WTC11 (cell line): Measurements from ENCODE around the gene TMEM9. TPM values are rescaled to one million over a fixed set of nuclear protein-coding genes. Genes with fewer than 3 reads are reported as not detected.
A peak's percentile ranks its signal among the peaks of the same experiment; 100 is the strongest.

Experiments
- ATAC-seq: fragments of 200-7000 bp; cut with Tn5 transposase; 2 replicates; pipeline ENCODE4 v1.10.0; 2021; ENCODE audit warnings: mild to moderate bottlenecking, moderate library complexity
- CTCF ChIA-PET: fragments of 300-600 bp; sonication (Branson Sonifier 250); formaldehyde crosslinking; loops from one replicate; lab custom pipeline; 2021; ENCODE audit warnings: antibody characterized with exemption; lab: Charles Lee
- POLR2A ChIA-PET: fragments of 350-600 bp; sonication (Branson Sonifier 250); formaldehyde crosslinking; loops from one replicate; lab custom pipeline; 2021; ENCODE audit warnings: antibody characterized with exemption; lab: Charles Lee
- DNase-seq: peaks from one replicate; pipeline ENCODE4 v3.0.0; 2021; ENCODE audit warnings: low spot score
- H3K27ac Mint-ChIP-seq: 2 replicates; pipeline ENCODE4 v1.8.0; 2021; ENCODE audit warnings: mixed read lengths
- H3K27me3 Mint-ChIP-seq: 2 replicates; pipeline ENCODE4 v1.8.0; 2021; ENCODE audit warnings: low read depth, mild to moderate bottlenecking, moderate library complexity, mixed read lengths
- H3K36me3 Mint-ChIP-seq: 2 replicates; pipeline ENCODE4 v1.8.0; 2021; ENCODE audit warnings: mixed read lengths
- H3K4me1 Mint-ChIP-seq: 2 replicates; pipeline ENCODE4 v1.8.0; 2022; ENCODE audit warnings: mixed read lengths
- H3K4me3 Mint-ChIP-seq: 2 replicates; pipeline ENCODE4 v1.8.0; 2021; ENCODE audit warnings: mild to moderate bottlenecking, moderate library complexity, mixed read lengths
- H3K9me3 Mint-ChIP-seq: 2 replicates; pipeline ENCODE4 v1.8.0; 2021; ENCODE audit warnings: mixed read lengths
- ATF1 ChIP-seq: sonication (generic); formaldehyde crosslinking; IDR thresholded peaks from 2 replicates; pipeline ENCODE4 v1.8.1; 2023; ENCODE audit warnings: mild to moderate bottlenecking, moderate library complexity, missing genetic modification reagents
- CBFB ChIP-seq: sonication (generic); formaldehyde crosslinking; IDR thresholded peaks from 2 replicates; pipeline ENCODE4 v1.8.1; 2022; ENCODE audit warnings: mild to moderate bottlenecking, low read depth, missing genetic modification reagents
- CREM ChIP-seq: sonication (generic); formaldehyde crosslinking; IDR thresholded peaks from 2 replicates; pipeline ENCODE4 v1.8.1; 2022; ENCODE audit warnings: mild to moderate bottlenecking, missing genetic modification reagents, moderate library complexity
- ELF4 ChIP-seq: sonication (generic); formaldehyde crosslinking; IDR thresholded peaks from 2 replicates; pipeline ENCODE4 v1.8.1; 2022; ENCODE audit warnings: low read depth, mild to moderate bottlenecking, moderate library complexity, missing genetic modification reagents
- EMX1 ChIP-seq: fragments of 250-450 bp; sonication (Bioruptor Pico); IDR thresholded peaks from 2 replicates; pipeline ENCODE4 v1.8.0; 2021; ENCODE audit warnings: mild to moderate bottlenecking
- JAZF1 ChIP-seq: fragments of 250-450 bp; sonication (Bioruptor Pico); IDR thresholded peaks from 2 replicates; pipeline ENCODE4 v1.9.0; 2021; ENCODE audit warnings: moderate library complexity, mild to moderate bottlenecking, inconsistent platforms
- JUN ChIP-seq: sonication (generic); formaldehyde crosslinking; IDR thresholded peaks from 2 replicates; pipeline ENCODE4 v1.8.0; 2023; ENCODE audit warnings: mild to moderate bottlenecking, missing genetic modification reagents
- NFATC4 ChIP-seq: fragments of 250-450 bp; sonication (Bioruptor Pico); IDR thresholded peaks from 2 replicates; pipeline ENCODE4 v1.9.0; 2021; ENCODE audit warnings: mild to moderate bottlenecking
- NFYB ChIP-seq: sonication (generic); formaldehyde crosslinking; conservative IDR thresholded peaks from 2 replicates; pipeline ENCODE4 v1.8.0; 2022; ENCODE audit warnings: low read depth, missing genetic modification reagents
- NR3C1 ChIP-seq: sonication (generic); formaldehyde crosslinking; conservative IDR thresholded peaks from 2 replicates; pipeline ENCODE4 v1.8.1; 2023; ENCODE audit warnings: low read depth, mild to moderate bottlenecking, missing genetic modification reagents
- SOX15 ChIP-seq: fragments of 250-450 bp; sonication (Bioruptor Pico); IDR thresholded peaks from 2 replicates; pipeline ENCODE4 v1.9.0; 2021; ENCODE audit warnings: mild to moderate bottlenecking
- ZNF416 ChIP-seq: fragments of 250-450 bp; sonication (Bioruptor Pico); IDR thresholded peaks from 2 replicates; pipeline ENCODE4 v1.9.0; 2021; ENCODE audit warnings: mild to moderate bottlenecking, inconsistent platforms
- total RNA-seq: library from RNA; stranded (reverse); gene quantifications from 3 replicates; pipeline ENCODE4 v1.2.3, GENCODE V29; 2021
- TF ChIP-seq, protein P1 (sequence below): sonication (generic); formaldehyde crosslinking; IDR thresholded peaks from 2 replicates; pipeline ENCODE4 v1.8.0; 2022; ENCODE audit warnings: missing genetic modification reagents
- TF ChIP-seq, protein P2 (sequence below): sonication (generic); formaldehyde crosslinking; IDR thresholded peaks from 2 replicates; pipeline ENCODE4 v1.8.0; 2023; ENCODE audit warnings: mild to moderate bottlenecking, missing genetic modification reagents
- TF ChIP-seq, protein P3 (sequence below): fragments of 250-450 bp; sonication (Bioruptor Pico); IDR thresholded peaks from 2 replicates; pipeline ENCODE4 v1.8.0; 2021; ENCODE audit warnings: mild to moderate bottlenecking
- TF ChIP-seq, protein P4 (sequence below): sonication (generic); formaldehyde crosslinking; IDR thresholded peaks from 2 replicates; pipeline ENCODE4 v1.8.0; 2022; ENCODE audit warnings: mild to moderate bottlenecking, missing genetic modification reagents
- TF ChIP-seq, protein P5 (sequence below): sonication (generic); formaldehyde crosslinking; IDR thresholded peaks from 2 replicates; pipeline ENCODE4 v1.8.1; 2023; ENCODE audit warnings: mild to moderate bottlenecking, moderate library complexity, missing genetic modification reagents
- TF ChIP-seq, protein P6 (sequence below): sonication (generic); formaldehyde crosslinking; IDR thresholded peaks from 2 replicates; pipeline ENCODE4 v1.8.0; 2023; ENCODE audit warnings: missing genetic modification reagents

TMEM9 gene
- total RNA-seq, 1 experiment from 2014 or later: 97.5 TPM

DNA sequence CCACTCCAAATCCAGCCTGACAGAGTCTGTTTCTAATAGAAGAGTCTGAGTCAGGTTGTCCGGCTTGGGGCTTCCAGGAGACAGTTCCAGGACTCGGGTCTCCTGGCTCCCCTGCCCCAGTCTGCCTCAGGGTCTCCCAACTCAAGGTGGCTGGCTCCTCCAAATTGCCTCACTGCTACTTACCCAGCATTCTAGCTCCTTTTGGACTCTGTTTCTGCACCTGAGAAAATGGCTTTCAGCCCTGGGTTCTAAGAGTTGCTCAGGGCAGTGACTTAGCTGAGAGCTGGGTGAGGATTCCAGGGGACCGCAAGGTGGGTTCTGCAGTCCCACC is 30.8 kb upstream of the TMEM9 start (continued):
- TF ChIP-seq, protein P1, sequence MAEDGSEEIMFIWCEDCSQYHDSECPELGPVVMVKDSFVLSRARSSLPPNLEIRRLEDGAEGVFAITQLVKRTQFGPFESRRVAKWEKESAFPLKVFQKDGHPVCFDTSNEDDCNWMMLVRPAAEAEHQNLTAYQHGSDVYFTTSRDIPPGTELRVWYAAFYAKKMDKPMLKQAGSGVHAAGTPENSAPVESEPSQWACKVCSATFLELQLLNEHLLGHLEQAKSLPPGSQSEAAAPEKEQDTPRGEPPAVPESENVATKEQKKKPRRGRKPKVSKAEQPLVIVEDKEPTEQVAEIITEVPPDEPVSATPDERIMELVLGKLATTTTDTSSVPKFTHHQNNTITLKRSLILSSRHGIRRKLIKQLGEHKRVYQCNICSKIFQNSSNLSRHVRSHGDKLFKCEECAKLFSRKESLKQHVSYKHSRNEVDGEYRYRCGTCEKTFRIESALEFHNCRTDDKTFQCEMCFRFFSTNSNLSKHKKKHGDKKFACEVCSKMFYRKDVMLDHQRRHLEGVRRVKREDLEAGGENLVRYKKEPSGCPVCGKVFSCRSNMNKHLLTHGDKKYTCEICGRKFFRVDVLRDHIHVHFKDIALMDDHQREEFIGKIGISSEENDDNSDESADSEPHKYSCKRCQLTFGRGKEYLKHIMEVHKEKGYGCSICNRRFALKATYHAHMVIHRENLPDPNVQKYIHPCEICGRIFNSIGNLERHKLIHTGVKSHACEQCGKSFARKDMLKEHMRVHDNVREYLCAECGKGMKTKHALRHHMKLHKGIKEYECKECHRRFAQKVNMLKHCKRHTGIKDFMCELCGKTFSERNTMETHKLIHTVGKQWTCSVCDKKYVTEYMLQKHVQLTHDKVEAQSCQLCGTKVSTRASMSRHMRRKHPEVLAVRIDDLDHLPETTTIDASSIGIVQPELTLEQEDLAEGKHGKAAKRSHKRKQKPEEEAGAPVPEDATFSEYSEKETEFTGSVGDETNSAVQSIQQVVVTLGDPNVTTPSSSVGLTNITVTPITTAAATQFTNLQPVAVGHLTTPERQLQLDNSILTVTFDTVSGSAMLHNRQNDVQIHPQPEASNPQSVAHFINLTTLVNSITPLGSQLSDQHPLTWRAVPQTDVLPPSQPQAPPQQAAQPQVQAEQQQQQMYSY: no peak
- TF ChIP-seq, protein P2, sequence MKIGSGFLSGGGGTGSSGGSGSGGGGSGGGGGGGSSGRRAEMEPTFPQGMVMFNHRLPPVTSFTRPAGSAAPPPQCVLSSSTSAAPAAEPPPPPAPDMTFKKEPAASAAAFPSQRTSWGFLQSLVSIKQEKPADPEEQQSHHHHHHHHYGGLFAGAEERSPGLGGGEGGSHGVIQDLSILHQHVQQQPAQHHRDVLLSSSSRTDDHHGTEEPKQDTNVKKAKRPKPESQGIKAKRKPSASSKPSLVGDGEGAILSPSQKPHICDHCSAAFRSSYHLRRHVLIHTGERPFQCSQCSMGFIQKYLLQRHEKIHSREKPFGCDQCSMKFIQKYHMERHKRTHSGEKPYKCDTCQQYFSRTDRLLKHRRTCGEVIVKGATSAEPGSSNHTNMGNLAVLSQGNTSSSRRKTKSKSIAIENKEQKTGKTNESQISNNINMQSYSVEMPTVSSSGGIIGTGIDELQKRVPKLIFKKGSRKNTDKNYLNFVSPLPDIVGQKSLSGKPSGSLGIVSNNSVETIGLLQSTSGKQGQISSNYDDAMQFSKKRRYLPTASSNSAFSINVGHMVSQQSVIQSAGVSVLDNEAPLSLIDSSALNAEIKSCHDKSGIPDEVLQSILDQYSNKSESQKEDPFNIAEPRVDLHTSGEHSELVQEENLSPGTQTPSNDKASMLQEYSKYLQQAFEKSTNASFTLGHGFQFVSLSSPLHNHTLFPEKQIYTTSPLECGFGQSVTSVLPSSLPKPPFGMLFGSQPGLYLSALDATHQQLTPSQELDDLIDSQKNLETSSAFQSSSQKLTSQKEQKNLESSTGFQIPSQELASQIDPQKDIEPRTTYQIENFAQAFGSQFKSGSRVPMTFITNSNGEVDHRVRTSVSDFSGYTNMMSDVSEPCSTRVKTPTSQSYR (CRISPR knock-in tag): no peak
- TF ChIP-seq NFATC4 (CRISPR knock-in tag): no peak
- TF ChIP-seq ATF1 (CRISPR knock-in tag): no peak
- no peak for TF ChIP-seq ZNF416 (CRISPR knock-in tag)
- TF ChIP-seq CBFB (CRISPR knock-in tag): no peak
- TF ChIP-seq EMX1 (CRISPR knock-in tag): no peak
- no peak for TF ChIP-seq CREM (CRISPR knock-in tag)
- no peak for TF ChIP-seq NFYB (CRISPR knock-in tag)
- no peak for TF ChIP-seq SOX15 (CRISPR knock-in tag)
- no peak for TF ChIP-seq NR3C1 (CRISPR knock-in tag)
- no peak for TF ChIP-seq JUN (CRISPR knock-in tag)
- TF ChIP-seq, protein P3, sequence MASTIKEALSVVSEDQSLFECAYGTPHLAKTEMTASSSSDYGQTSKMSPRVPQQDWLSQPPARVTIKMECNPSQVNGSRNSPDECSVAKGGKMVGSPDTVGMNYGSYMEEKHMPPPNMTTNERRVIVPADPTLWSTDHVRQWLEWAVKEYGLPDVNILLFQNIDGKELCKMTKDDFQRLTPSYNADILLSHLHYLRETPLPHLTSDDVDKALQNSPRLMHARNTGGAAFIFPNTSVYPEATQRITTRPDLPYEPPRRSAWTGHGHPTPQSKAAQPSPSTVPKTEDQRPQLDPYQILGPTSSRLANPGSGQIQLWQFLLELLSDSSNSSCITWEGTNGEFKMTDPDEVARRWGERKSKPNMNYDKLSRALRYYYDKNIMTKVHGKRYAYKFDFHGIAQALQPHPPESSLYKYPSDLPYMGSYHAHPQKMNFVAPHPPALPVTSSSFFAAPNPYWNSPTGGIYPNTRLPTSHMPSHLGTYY (CRISPR knock-in tag): no peak
- no peak for TF ChIP-seq ELF4 (CRISPR knock-in tag)
- TF ChIP-seq, protein P4, sequence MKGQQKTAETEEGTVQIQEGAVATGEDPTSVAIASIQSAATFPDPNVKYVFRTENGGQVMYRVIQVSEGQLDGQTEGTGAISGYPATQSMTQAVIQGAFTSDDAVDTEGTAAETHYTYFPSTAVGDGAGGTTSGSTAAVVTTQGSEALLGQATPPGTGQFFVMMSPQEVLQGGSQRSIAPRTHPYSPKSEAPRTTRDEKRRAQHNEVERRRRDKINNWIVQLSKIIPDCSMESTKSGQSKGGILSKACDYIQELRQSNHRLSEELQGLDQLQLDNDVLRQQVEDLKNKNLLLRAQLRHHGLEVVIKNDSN (CRISPR knock-in tag): no peak

DNA sequence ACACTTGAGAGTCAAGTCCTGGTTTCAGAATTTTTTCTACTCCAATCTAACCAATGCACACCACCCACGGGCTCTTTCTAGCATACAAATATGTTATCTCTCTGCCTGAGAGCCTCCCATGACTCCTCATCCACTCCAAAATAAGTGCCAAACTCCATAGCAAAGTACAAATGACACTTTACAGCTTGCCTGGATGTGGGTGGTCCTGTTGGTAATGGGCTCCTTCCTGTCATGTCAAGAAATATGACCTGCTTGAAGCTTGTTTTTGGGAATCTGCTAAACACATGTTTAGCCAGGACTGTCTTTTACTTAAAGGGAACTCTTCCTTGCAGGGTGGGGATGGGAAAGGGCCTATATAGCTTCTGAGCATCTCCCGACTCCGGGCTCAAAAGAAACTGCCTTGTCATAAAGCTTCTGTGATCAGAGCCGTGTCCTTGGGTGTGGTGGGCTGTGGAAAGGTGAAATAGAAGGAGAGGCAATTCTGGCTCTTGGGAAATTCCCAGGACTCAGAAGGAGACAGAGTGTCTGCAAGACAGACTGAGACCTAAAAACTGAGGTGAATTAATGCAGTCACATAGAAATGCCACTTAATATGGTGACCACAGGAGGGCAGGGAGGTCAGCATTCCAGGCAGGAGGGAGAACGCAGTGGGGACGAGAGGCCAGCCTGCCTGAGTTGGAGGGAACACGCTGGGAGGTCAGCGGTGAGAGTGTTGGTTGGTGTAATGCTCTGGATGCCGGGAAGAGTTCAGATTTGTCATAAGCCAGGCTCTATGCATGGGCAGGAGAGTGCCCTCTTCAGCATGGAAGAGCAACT is 30.2 kb upstream of the TMEM9 start:
- POLR2A ChIA-PET: interaction anchor here (0.6 to 0.7 kb wide), 2 partner anchors 30 to 31 kb away, joined by 3 to 5 read pairs; partner anchors contain the start of gene TMEM9
- Mint-ChIP-seq H3K4me3 (no peak overlapping the region), H3K27ac (no peak overlapping the region), H3K36me3 (no peaks in the 10 kb centered on the region), H3K4me1 (peaks cover 7% of the 10 kb centered on the region), H3K9me3 (0 out of 2 replicates have a peak, but pooled peaks cover 4% of the 10 kb centered on the region), H3K27me3 (peaks cover 10% of the 10 kb centered on the region)
- peak; percentile 46 for DNase-seq
- peak; percentile 98 for ATAC-seq
- CTCF ChIA-PET: interaction anchor here (0.6 to 1.8 kb wide), 9 partner anchors 10 to 65 kb away, joined by 3 to 6 read pairs (median 4); partner anchors contain the start of gene TMEM9
- TF ChIP-seq, protein P5, sequence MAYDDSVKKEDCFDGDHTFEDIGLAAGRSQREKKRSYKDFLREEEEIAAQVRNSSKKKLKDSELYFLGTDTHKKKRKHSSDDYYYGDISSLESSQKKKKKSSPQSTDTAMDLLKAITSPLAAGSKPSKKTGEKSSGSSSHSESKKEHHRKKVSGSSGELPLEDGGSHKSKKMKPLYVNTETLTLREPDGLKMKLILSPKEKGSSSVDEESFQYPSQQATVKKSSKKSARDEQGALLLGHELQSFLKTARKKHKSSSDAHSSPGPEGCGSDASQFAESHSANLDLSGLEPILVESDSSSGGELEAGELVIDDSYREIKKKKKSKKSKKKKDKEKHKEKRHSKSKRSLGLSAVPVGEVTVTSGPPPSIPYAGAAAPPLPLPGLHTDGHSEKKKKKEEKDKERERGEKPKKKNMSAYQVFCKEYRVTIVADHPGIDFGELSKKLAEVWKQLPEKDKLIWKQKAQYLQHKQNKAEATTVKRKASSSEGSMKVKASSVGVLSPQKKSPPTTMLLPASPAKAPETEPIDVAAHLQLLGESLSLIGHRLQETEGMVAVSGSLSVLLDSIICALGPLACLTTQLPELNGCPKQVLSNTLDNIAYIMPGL (CRISPR knock-in tag): no peak
- TF ChIP-seq, protein P6, sequence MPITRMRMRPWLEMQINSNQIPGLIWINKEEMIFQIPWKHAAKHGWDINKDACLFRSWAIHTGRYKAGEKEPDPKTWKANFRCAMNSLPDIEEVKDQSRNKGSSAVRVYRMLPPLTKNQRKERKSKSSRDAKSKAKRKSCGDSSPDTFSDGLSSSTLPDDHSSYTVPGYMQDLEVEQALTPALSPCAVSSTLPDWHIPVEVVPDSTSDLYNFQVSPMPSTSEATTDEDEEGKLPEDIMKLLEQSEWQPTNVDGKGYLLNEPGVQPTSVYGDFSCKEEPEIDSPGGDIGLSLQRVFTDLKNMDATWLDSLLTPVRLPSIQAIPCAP (CRISPR knock-in tag): no peak
- no peak for TF ChIP-seq JAZF1
- no peak for TF ChIP-seq CBFB (CRISPR knock-in tag)
